DMS79 (cell line): ENCODE measurements around the gene BANP.
"Not testable (repeated sequence)": the region's sequence is repeated elsewhere in the genome, so short reads cannot be mapped to it uniquely, and the experiment has no call there.

Experiments used
- DNase-seq: peaks from one replicate; lab custom pipeline; 2025; lab: John Stamatoyannopoulos, UW

BANP gene

DNA sequence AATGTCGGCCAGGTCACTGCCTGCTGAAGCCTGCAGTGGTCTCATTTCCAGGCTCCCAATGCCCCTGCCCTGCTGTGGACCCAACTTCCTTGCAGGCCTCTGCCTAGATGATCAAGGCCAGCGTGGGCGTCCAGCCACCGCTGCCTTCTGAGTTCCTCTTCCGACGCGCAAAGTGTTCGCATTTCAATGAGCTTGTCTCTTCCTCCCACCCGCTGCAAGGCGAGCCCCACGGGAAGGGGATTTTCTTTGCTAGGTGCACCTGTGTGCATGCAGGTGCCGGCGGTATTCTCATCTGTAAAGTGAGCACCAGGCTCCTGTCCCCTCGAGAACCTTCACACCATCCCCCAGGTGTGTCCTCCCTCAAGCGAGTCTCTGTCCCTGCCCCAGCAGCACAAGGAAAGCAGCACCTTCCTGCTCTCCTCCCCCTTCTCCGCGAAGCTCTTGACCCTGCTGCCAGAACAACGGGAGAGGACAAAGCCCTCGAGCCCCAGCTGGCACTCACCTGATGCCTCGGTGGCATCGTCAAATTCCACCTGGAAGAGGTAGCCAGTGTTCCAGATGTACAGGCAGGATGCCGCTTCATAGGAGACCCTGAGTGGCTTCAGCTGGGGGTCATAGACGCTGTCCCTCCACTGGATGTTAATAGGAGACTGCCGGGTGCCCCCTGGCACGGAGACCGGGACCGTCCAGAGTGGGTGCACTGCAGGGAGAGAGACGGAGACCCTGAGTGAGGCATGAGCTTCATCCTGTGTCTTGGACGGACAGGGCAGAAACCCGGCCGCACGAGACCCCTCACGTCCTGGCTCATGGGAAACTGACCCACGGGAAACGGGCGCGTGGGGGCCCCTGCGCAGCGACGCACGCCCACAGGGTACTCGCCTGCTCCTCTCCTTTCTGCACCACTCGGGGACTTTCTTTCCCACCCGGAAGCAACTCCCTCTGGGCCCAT, 24.7 kb upstream of the BANP start:
- DNase-seq = peak; percentile 43

GRCh38 chr16:87927195-87927562, 24.1 kb upstream of the BANP start:
- DNase-seq = no peak

GRCh38 chr16:87929986-87930385, 21.2 kb upstream of the BANP start:
- DNase-seq = no peak

DNA sequence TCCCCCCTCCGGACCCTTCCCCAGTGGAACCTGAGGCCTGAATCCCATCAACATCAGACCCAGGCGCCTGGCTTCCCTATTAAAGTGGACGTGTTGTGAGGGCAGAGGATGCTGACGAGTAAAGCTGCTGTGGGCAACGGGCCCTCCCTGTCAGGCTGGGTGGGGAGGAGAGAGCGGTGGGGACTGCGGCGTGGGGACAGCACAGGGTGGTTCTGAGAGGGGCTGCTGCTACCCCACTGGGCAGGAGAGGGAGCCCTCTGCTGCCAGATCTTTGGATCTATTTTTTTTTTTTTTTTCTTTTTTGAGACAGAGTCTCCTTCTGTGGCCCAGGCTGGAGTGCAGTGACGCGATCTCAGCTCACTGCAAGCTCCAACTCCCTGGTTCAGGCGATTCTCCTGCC, 20.8 kb upstream of the BANP start:
- DNase-seq = no peak

- DNase-seq = no peak
Measured at GRCh38 chr16:87931504-87931903, 19.7 kb upstream of the BANP start.

- not testable (repeated sequence) for DNase-seq
Measured at GRCh38 chr16:87932475-87933139, 18.6 kb upstream of the BANP start.

GRCh38 chr16:87933140-87933495, 18.1 kb upstream of the BANP start:
- no peak for DNase-seq

- not testable (repeated sequence) for DNase-seq
Measured at GRCh38 chr16:87934752-87935425, 16.3 kb upstream of the BANP start.

DNA sequence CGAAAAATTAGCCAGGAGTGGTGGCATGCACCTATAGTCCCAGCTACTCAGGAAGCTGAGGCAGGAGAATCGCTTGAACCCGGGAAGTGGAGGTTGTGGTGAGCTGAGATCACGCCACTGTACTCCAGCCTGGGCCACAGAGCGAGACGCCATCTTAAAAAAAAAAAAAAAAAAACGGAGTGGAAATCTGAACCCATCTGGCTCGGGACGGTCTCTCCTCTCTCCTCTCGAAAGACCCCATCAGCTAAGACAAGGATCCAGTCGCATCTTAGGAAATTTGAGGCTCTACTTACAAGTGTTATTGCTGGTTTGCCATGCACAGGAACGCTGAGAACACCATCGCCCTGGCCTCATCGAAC, 15.2 kb upstream of the BANP start:
- DNase-seq = not testable (repeated sequence)

GRCh38 chr16:87936375-87937230, 14.6 kb upstream of the BANP start, which contains the start of gene CA5A:
TSS of gene CA5A (minus strand) at chr16:87936529. CDS start at chr16:87936450, 79 bp downstream.
- no peak for DNase-seq

DNA sequence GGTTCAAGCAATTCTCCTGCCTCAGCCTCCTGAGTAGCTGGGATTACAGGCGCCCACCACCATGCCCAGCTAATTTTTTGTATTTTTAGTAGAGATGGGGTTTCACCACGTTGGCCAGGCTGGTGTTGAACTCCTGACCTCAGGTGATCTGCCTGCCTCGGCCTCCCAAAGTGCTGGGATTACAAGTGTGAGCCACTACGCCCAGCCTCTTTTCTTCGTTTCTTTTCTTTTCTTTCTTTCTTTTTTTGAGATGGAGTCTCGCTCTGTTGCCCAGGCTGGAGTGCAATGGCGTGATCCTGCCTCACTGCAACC, 14.0 kb upstream of the BANP start:
- not testable (repeated sequence) for DNase-seq

DNA sequence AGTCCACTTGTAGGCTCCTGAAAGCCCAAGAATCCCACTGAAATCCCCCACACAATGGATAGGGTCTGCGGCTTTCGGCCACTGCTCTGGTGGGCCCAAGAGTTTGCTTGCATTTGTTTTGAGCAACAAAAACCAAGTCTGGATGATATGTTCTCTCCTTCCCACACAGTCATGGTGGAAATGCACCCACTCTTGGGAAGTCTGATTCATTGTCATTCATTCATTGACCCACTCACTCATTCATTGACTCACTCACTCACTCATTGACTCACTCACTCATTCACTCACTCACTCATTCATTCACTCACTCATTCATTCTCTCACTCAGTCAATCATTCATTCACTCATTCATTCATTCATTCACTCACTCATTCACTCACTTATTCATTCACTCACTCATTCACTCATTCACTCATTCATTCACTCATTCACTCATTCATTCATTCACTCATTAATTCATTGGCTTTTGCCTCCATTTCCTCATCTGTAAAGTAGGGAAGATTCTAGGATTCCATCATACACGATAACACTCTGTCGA, 12.8 kb upstream of the BANP start:
- DNase-seq = no peak

DNA sequence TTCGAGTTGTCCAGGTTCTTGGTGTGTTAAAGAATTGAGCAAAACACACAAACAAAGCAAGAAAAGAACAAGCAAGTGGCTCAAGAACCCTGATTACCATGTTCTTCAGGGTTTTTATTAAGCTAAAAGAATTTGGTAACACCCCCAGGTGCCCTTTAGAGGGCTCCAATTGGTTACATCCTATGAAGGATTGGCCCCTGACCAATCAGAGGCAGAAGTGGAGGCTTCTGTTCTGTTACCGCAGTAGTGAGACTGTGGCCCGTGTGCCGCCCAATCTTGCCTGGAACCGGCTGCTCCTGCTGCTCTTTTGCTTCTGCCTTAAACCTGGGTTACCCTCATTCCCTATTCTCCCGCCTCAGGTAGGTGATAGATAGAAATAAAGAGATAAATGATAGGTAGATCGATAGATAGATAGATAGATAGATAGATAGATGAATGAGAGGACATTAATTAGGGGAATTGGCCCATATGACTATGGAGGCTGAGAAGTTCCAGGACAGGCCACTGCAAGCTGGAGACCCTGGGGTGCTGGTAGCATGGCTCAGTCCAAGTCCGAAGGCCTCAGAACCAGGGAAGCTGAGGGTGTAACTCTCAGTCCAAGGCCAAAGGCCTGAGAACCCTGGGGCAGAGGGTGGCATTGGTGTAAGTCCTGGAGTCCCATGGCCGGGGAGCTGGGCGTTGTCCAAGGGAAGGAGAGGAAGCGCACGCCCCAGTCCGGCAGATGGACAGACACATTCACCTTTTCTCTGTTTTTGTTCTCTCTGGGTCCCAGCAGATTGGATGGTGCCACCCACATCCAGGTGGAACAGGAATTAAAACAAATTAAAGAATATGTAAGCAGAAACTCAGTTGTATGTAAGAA, 11.4 kb upstream of the BANP start:
- no peak for DNase-seq

GRCh38 chr16:87942680-87943079, 8.6 kb upstream of the BANP start:
- no peak for DNase-seq

- peak; percentile 62 for DNase-seq
Measured at GRCh38 chr16:87945351-87946042, 5.7 kb upstream of the BANP start.

DNA sequence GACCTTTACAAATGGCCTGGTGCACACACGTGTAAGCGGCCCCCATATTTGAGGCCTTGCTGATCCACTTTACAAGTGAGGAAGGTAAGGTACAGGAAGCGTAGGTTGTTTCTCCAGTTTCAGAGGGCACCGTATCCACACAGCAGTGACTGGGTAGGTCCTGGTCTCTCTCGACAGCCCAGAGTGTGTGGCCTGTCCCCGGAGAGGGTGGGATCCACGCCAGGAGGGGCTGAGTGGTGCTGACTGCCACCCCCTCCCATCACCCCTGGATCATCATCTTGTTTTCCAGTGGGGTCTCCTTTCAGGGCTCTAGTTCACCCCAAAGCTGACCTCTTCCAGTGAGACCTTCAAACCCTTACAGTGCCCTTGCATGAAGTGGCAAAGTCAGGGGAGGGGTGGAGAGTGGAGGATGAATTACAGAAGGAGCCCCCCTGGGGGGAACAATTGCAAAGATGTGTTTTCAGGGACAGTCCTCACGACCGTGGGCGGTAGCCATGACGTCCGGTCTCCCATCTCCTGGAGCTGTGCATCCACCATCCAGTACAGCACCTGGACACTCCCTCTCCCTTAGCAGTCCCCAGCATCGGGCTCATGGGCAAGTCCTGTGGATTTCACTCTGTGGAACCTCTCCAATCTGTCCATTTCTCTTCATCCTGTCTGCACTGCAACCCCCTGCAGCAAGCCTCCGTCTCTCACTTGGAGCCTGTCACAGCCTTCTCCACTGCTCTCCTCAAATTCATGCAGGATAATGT, 4.5 kb upstream of the BANP start:
- no peak for DNase-seq

DNA sequence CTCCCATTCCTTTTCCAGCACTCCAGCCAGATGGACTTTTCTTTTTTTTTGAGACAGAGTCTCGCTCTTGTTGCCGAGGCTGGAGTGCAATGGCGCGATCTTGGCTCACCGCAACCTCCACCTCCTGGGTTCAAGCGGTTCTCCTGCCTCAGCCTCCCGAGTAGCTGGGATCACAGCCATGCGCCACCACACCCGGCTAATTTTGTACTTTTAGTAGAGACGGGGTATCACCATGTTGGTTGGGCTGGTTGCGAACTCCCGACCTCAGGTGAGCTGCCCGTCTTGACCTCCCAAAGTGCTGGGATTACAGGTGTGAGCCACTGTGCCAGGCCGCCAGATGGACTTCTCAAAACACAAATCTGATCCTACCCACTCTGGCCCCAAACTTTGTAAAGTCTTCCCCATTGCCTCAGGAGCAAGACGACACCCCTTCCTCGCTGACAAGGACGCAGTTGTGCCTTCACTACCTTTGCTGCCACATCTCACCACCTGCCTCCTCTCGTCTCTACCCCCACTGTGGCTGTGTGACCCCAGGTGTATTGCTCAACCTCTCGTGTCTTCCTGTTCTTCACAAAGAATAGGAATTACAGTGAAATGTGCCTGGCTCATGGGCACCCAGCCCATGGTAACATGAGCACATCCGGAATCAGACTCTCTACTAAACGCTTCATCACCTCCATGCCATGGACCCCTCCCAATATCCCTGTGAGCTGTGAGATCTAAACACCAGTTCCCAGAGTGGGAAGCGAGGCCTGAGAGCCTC, 3.7 kb upstream of the BANP start:
- DNase-seq = no peak

DNA sequence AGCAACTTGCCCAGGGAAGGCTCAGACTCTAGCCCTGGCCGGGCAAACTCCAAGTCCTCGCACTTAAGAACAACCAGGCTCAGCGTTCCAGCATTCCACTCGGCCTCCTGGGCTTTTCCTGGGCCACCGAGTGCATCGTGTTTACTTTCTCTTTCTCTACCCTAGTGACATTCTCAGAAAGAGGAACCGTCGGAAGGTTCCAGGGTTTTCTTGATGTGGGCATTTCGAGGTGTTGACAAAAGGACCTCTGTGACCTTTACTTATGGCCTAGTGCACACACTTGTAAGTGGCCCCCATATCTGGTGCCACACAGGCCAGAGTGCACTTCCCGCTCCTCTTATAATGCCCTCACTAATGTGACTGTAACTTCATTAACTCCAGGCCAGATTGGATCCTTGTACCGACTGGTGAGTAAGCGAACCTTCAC, 3.1 kb upstream of the BANP start:
- DNase-seq = no peak

DNA sequence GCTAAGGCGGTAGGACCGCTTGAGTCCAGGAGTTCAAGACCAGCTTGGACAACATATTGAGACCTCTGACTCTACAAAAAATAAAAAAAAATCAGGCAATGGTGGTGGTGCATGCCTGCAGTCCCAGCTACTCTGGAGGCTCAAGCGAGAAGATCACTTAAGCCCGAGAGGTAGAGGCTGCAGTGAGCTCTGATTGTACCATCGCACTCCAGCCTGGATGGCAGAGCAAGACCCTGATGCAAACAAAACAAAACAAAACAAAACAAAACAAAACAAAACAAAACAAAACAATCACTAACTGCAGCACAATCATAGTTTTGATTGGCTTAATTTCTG, 2.5 kb upstream of the BANP start:
- DNase-seq = no peak
